H1 (cell line): Measurements from ENCODE around the gene PTDSS2. TPM values are rescaled to one million over a fixed set of nuclear protein-coding genes. Genes with fewer than 3 reads are reported as not detected.

Experiments used
- CBX8 ChIP-seq: fragments of 300-800, 300-1000 bp; sonication (generic); IDR thresholded peaks from 2 replicates; pipeline ENCODE4 v1.7.1; 2016; ENCODE audit warnings: low read depth, low read length, borderline replicate concordance
- EP300 ChIP-seq, 2 experiments: IDR thresholded peaks; 1 replicate in 1 of 2; 2 replicates in 1 of 2; pipeline ENCODE4 v1.6.1; 2011 to 2012; ENCODE audit warnings: low read depth in 2 of 2, low read length in 2 of 2, mild to moderate bottlenecking in 2 of 2, borderline replicate concordance in 1 of 2, inconsistent platforms in 1 of 2, moderate library complexity in 1 of 2
- POLR2AphosphoS5 ChIP-seq: IDR thresholded peaks from 2 replicates; pipeline ENCODE4 v1.6.1; 2011; ENCODE audit warnings: low read depth, low read length
- RNF2 ChIP-seq: fragments of 200-900, 300-1000 bp; sonication (generic); IDR thresholded peaks from 2 replicates; pipeline ENCODE4 v1.7.1; 2016; ENCODE audit warnings: borderline replicate concordance, low read depth, mild to moderate bottlenecking, antibody characterized with exemption, low read length; ENCODE audit not compliant: poor library complexity, severe bottlenecking; ENCODE audit errors: missing control alignments
- SIRT6 ChIP-seq: IDR thresholded peaks from one replicate; pipeline ENCODE4 v1.7.1; 2012; ENCODE audit warnings: low read length, inconsistent platforms
- SP2 ChIP-seq: IDR thresholded peaks from 2 replicates; pipeline ENCODE4 v1.6.1; 2012; ENCODE audit warnings: mild to moderate bottlenecking, low read length, inconsistent platforms
- USF2 ChIP-seq: IDR thresholded peaks from 2 replicates; pipeline ENCODE4 v1.6.1; 2011; ENCODE audit warnings: low read length, improper control_type of control experiment
- polyA plus RNA-seq, 7 experiments: library from polyadenylated mRNA; depleted of rRNA in 3 of 7; stranded (reverse) in 5 of 7; unstranded in 2 of 7; fragments of >200 nt in 5 of 7; fragments of 200-250 nt in 2 of 7; gene quantifications; 1 replicate in 5 of 7; 2 replicates in 1 of 7; 4 replicates in 1 of 7; pipeline versions ENCODE4 v1.2.1 to v1.2.3, GENCODE V29; 2011 to 2013; ENCODE audit warnings: missing spikeins in 2 of 7, mixed read lengths in 2 of 7
- total RNA-seq: library from RNA; stranded (reverse); fragmentation: NEBNext Ultra II Directional; extraction: Animal tissue kit (Norgen Biotek cat#: 25700); gene quantifications from 2 replicates; pipeline ENCODE4 v1.2.1, GENCODE V29; 2021

PTDSS2 gene
- total and polyA plus RNA-seq, 2 of the 8 experiments (the other 6 are each of a cell fraction or from before 2014, with no cell fraction given) = 48.7 to 68.2 TPM

- TF ChIP-seq SIRT6 (no peak), POLR2AphosphoS5 (no peak), CBX8 (no peak), USF2 (no peak), SP2 (no peak), EP300 (IDR thresholded peaks at IDR 0.05; ENCODE audit: borderline replicate concordance in 1 of 2, low read depth in 2 of 2, low read length in 2 of 2) (no peak), RNF2 (no peak)
Observed at GRCh38 chr11:438101-438844, 11.8 kb upstream of the PTDSS2 start (continued).
